GM19452 (cell line): Measurements from ENCODE around the gene MYH11.

Experiments used
- ATAC-seq: cut with Tn5 transposase; IDR thresholded peaks from one replicate; pipeline ENCODE4 v1.9.1; 2021; ENCODE audit not compliant: unreplicated experiment

Gene MYH11

DNA sequence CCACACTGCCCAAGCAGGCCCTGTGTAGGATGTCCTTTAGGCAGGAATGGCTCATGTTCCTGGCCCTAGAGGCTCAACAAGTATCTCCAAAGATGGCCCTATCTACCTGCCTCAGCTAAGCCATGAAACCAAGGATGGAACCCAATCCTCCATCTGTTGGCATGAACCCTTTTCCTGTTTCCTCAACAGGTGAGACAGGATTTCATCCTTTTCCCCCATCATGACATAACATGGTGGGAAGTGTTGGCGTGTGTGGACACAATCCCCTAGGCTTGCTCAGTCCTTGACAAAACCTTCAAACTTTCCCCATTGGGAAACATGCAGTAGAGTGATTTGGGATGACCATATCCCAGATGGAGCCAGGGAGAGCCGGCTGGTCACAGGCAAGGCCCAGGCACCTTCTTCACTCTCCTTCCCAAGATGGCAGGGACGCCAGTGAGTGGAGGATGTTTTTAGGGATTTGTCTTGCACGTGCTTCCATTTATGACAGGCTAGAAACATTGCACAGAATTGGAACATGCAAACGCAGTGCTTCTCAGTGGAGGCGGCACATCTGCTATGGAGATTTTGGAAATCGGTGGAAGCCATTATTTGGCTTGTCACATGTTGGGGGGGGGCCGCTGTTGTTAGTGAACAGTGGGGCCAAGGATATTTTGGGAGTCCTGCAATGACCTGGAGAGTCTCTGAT, 77.0 kb downstream of the MYH11 start:
- no peak for ATAC-seq

DNA sequence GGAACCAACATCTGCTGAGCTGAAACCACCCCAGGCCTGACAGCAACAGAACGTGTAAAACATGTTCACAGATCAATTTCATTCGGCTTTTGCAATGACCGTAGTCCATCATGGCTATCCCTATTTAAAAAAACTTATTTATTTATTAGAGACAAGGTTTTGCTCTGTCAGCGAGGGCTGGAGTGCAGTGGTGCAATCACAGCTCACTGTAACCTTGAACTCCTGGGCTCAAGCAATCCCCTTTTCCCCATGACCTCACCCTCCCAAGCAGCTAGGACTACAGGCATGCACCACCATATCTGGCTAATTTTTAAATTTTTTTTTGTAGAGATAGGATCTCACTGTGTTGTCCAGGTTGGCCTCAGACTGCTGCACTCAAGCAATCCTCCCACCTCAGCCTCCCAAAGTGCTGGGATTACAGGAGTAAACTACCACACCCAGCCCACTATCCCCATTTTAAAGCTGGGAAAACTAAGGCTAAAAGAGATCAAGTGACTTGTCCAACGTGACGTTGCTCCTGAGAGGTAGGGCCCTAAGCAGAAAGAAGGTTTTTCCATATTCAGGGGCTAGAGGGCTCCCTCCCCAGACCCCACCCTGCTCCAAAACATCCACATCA, 77.7 kb downstream of the MYH11 start:
- ATAC-seq = no peak

DNA sequence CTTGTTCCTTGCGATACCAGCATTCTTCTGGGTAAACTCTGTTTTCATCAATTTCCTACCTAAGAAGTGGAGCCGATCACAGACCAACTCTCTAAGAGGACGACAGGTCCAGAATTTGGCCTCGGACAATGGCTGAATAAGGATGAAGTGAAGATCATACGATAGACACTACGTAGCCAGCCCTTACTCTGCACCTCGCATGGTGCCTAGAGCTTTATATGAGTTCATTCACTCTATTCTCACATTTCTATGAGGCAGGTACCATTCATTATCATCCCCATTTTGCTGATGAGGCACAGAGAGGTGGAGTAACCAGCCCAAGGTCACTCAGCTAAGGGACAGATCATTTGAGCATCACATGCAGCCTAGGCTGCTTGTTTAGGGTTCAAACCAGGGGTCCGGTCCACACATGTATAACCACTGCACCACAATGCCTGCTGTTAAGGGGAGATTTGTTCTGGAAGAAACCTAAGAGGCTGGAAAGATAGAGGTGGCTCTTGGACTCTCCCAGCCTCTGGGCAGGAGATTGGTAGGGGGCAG, 78.6 kb downstream of the MYH11 start:
- ATAC-seq = no peak

DNA sequence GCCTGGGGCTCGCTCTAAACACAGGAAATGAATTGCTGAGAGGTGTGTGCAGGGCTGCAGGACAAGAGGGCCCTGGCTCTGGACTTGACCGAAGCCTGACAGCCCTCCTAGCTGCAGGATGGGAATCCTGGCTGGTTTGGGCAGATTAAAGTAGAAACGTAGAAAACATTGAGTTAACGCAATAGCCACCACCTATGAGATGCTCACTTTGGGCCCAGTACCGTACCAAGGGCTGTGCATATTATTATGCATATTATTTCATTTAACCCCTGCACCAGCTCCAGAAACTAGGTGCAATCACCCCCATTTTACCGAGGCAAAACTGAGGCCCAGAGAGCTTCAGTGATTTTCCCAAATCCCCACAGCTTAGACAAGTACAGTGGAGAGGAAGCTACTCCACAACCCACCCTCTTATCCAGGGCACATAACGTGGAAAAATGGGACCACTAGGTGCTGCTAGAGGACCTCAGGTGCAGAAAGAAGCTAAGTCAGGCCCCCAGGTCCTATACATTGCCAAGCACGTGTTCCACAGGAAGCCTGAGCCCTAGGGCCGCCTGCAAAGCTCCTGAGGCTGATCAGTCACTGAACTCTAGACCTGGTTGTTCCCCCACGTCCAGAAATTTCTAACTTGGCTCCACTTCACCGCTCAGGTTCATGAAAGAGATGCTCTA, 79.2 kb downstream of the MYH11 start:
- no peak for ATAC-seq

DNA sequence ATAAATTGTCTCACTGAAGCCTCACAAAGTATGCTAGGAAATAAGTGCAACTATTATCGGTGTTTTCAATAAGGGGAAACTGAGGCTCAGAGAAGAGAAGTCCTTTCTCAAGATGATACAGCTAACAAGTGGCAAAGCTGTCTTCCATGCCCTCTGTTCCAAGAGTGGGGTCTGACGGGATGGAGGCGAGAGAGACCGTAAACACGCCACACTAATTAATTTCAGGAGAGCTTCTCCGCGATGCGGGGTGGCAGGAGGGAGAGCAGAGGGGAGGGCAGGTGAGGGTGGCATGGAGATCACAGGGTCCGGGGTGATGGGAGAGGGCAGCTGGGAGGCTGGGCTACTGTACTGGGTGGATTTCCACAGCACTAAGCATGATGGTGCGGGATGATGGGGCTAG, 80.3 kb downstream of the MYH11 start:
- ATAC-seq = no peak

DNA sequence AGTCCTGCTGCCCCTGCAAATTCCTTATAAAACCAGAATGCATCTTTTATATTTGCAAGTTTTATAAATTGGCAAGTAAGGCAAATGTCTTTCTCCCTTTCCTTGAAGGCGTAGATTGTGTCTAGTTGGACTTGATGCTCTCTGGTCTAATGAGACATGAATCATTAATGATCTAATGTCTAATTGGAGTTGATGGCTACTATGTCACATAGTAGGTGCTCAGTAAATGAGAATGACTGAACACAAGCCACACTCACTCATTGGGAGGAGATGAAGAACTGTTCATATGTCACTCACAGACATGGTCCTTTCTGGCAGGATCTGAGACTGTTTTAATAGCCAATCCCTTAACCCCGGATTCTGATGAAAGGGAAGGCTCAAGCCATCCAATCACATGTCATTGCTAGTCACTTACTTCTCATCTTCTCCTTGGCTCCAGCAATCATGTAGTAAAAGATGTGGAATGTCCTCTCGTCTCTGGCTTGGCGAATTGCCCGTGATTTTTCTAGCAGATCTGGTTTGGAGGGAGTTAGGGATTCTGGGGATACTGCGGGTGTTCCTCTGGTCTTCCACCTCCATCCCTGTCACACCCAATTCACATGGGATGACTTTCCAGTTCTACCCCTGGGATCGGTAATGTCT, 81.0 kb downstream of the MYH11 start:
- ATAC-seq = no peak

DNA sequence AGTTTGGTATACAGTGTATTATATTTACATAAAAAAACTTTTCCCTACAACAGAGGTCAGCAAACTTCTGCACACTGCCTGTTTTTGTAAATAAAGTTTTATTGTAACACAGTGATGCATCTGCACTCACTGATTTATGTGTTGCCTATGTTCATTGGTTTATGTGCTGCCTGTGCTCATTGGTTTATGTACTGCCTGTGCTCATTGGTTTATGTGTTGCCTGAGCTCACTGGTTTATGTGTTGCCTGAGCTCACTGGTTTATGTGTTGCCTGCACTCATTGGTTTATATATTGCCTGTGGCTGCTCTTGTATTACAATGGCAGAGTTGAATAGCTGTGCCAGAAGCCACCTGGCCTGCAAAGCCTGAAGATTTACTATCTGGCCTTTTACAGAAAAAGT, 81.6 kb downstream of the MYH11 start:
- ATAC-seq = no peak

DNA sequence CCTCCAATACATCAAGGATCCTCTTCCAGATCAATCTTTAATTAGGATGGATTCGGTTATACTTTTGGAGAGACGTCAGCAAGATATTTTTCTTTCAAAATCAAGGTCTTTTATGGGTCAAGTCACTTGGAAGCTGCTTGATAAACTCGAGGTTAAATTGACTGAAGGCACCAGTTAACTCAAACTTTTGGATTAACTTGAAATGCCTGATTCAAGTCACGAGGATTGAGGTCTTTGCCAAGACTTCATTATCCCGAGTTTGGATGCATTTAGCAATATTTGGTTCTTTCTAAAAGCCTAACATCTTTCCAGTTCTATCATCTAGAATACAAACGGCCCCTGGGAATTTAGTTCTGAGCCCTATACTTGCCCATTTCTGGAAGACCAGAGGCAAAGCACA, 82.9 kb downstream of the MYH11 start:
- ATAC-seq = no peak

DNA sequence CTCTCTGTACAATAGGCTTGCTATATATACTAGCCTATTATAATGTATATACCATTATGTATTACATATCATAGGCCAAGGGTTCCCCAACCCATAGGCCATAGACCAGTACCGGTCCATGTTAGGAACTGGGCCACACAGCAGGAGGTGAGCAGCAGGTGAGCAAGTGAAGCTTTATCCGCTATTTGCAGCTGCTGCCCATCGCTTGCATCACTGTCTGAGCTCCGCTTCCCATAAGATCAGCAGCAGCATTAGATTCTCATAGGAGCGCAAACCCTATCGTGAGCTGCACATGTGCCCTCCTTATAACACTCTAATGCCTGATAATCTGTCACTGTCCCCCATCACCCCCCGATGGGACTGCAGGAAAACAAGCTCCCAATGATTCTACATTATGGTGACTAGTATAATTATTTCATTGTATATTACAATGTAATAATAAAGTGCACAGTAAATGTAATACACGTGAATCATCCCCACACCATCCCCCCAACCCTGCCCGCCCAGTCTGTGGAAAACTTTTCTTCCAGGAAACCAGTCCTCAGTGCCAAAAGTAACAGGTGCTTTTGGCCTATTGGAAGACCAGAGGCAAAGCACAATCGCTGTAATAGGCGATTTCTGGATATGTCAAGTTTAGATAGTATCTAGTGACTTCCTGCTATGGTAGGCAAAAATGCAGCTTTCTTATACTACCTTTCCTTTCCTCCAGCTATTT, 84.1 kb downstream of the MYH11 start:
- ATAC-seq = no peak

DNA sequence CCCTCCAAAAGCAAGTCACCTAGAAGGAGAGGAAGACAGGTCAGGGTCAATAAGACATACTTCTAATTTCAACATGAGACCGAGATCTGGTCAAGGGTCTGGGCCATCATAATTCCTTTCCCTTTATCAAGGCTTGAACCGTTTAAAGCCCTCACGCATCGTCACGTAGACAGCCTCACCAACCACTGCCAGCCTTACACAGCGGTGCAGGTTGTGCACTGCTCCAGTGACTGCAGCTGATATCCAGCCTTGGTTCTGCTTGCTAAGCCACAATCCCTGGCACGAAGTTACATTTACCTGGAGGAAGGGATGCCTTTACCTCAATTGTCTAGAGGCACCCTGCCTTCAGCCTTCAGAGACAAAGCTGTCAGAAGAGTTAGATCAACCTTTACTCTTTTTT, 85.1 kb downstream of the MYH11 start:
- ATAC-seq = no peak

DNA sequence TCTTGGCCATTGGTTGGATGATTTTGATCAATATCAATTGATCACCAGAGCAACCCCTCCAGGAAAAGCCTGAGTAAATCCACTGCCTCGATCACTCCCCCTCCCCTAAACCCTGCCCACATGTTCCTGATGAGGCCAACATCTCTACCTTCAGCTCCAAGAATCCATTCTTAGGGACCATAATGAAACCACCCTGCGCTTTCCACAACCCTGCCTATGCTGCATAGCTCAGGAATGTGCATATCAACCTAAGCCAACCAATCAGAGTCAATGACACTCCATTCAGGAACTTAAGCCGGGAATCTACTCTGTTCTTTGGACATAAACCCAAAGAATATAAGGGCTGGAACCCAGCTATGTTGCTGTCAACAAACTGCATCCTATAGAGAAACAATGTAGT, 86.3 kb downstream of the MYH11 start:
- ATAC-seq = no peak

DNA sequence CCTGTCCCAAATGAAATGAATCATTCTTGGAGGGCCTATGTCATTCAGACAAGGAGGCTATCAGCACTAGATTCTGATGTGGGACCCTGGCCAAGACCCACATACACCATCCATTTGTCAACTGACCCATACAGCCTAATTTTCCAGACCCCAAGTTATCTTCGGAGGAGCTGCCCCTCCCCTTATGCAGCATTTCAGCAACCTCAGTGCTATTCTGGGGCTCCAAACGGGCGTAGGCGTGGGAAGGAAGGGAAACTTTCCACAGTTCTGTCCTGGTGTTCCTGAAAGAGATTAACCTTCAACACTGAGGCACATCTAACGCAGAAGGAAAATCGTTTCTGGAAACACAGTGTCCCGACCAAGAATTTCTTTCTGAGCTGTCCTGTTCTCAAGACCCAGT, 86.7 kb downstream of the MYH11 start:
- no peak for ATAC-seq

DNA sequence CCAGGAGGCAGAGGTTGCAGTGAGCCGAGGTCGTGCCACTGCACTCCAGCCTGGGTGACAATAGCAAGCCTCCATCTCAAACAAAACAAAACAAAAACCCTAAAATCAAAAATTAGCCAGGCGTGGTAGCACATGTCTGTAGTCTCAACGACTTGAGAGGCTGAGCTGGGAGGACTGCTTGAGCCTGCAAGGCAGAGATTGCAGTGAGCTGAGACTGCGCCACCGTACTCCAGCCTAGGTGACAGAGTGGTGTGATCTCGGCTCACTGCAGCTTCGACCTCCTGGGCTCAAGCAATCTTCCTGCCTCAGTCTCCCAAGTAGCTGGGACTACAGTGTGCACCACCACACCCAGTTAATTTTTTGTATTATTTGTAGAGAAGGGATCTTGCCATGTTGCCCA, 87.6 kb downstream of the MYH11 start:
- ATAC-seq = no peak

DNA sequence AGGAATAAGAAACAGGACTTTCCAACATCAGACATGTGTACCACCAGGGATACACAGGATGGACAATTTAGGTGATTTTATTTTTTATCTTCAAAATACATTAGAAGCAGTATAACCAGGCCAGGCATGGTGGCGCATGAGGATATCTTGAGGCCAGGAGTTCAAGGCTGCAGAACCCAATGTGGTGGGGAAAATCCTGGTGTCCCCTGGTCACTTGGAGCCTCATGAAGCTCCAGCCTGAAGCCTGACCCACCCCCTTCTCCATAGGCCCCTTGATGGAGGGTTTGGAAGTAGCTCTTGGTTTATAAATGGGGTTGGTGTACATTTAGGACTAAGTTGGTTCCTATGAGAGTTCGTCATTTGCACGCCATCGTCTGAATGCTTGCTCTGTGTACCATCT, 88.6 kb downstream of the MYH11 start:
- ATAC-seq = no peak

DNA sequence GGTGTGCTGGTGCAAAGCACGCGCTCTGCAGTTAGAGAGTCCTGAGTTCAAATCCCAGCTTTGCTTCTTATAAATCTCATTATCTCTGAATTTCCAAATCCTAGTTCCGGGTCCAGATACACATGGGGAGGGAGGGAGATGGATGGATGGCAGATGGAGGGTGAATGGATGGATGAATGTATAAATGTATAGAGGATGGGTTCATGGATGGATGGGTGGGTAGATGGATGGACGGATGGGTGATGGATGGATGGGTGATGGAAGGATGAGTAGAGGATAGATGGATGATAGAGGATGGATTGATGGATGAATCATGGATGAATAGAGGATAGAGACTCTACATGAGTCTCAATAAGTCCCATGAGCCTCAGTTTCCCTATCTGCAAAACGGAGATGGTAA, 89.9 kb downstream of the MYH11 start:
- no peak for ATAC-seq

DNA sequence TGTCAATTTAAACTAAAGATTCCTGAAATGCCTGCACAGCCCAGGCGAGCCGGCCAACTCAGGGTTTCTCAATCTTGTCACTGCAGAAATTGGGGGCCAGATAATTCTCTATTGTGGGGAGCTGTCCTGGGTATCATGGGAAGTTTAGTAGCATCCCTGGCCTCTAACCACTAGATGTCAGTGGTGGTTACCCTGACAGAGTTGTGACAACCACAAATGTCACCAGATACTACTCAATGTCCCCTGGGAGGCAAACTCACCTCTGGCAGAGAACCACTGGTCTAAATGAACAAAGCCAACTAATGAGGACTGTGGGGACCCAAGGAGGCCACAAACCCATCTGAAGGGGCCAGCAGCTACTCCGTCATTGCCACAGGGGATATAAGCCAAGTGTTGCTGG, 90.9 kb downstream of the MYH11 start:
- ATAC-seq = peak; percentile 84

DNA sequence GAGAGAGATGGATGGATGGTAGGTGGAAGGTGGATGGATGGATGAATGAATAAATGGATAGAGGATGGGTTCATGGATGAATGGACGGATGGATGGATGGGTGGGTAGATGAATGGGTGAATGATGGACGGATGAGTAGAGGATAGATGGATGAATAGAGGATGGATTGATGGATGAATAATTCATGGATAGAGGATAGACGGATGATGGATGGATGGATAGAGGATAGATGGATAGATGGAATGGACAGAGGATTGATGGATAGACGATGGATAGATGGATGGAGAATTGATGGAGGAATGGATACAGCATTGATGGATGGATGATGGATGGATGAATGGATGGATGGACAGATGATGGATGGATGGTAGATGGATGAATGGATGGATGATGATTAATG, 91.7 kb downstream of the MYH11 start:
- ATAC-seq = no peak

DNA sequence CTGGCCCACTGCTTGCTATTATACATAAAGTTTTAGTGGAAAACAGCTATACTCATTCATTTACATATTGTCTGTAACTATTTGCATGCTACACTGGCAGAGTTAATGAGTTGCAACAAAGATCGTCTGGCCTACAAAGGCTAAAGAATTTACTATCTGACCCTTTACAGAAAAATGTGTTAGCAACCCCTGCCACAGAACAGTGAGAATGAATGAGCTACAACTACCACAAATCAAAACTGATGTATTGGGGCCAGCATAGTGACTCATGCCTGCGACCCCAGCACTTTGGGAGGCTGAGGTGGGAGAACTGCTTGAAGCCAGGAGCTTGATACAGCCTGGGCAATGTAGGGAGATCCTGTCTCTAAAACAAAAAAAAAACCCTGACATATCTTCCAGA, 92.7 kb downstream of the MYH11 start:
- no peak for ATAC-seq

DNA sequence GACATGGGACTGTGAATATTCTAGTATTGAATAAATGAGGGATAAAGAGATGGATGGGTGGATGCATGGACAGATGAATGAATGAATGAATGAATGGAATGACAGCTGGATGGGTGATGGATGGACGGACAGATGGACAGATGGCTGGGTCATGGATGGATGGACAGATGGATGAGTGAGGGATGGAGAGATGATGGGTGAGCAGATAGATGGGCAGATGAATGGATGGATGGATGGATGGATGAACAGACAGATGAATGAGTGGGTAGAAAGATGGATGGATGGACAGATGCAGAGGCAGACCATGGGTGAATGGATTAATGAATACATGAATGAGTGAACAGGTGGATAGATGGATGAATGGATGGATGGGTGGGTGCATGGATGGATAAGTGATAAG, 96.7 kb downstream of the MYH11 start:
- ATAC-seq = no peak

DNA sequence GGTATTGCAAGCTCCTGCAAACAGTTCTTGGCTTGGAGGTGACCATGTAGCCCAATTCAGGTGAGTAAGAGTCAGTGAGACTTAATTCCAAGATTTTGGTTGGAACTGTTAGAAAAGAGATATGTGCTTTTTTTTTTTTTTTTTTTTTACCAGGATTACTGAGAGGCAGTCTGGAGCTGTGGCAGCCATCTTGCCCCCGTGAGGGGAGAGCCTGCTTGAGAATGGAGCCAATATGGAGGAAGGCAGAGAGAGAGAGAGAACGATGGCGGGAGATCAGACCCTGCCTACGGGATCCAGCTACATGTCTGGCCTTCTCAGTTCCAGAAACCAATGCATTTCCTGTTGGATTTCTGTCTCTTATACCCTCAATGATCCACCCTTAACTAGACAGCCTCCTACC, 97.8 kb downstream of the MYH11 start:
- no peak for ATAC-seq

DNA sequence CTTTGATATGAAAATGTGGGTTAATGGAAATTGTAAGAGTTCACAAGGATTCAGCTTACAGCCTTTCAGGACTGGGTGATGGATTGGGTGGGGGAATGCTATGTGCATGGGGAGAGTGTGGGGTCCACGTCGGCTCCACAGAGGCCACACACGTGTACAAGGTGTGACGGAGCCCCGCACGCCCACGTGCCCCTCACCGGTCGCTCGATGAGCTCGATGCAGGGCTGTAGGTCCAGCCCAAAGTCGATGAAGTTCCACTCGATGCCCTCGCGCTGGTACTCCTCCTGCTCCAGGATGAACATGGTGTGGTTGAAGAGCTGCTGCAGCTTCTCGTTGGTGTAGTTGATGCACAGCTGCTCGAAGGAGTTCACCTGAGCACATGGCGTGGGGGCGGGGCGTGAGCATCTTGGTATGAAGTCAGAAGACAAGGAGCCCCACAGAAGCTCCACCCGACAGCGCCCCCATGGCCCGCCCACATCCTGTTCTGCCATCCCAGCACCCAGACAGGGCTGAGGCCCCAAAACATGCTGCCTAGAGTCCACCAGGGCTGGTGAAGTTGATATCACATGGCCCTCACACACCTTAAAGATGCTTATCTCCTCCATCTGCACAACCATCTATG, 99.1 kb downstream of the MYH11 start:
- ATAC-seq = no peak
